HEK293 (cell line): ENCODE results near the gene GNAI1.

Experiments
- CTCF ChIP-seq: fragments of 450-650 bp; formaldehyde crosslinking; IDR thresholded peaks from 2 replicates; pipeline ENCODE4 v1.5.1; 2016; ENCODE audit warnings: missing biosample characterization, missing genetic modification characterization
- SALL2 ChIP-seq: fragments of 450-650 bp; formaldehyde crosslinking; IDR thresholded peaks from 2 replicates; pipeline ENCODE4 v1.5.0; 2017; ENCODE audit warnings: missing biosample characterization, mild to moderate bottlenecking, missing genetic modification characterization, borderline replicate concordance
- ZBTB11 ChIP-seq: fragments of 450-650 bp; formaldehyde crosslinking; conservative IDR thresholded peaks from 2 replicates; pipeline ENCODE4 v1.5.1; 2016; ENCODE audit warnings: low read depth, missing biosample characterization, missing genetic modification characterization
- ZBTB44 ChIP-seq: fragments of 450-650 bp; IDR thresholded peaks from 2 replicates; pipeline ENCODE4 v1.5.1; 2018; ENCODE audit warnings: missing biosample characterization, mild to moderate bottlenecking, missing genetic modification characterization
- ZFP41 ChIP-seq: fragments of 450-650 bp; formaldehyde crosslinking; IDR thresholded peaks from 2 replicates; pipeline ENCODE4 v1.5.1; 2016; ENCODE audit warnings: missing biosample characterization, missing genetic modification characterization, borderline replicate concordance
- ZNF121 ChIP-seq: fragments of 450-650 bp; formaldehyde crosslinking; IDR thresholded peaks from 2 replicates; pipeline ENCODE4 v1.5.1; 2016; ENCODE audit warnings: missing biosample characterization, missing genetic modification characterization
- ZNF214 ChIP-seq: fragments of 450-650 bp; formaldehyde crosslinking; IDR thresholded peaks from 2 replicates; pipeline ENCODE4 v1.5.1; 2017; ENCODE audit warnings: missing biosample characterization, mild to moderate bottlenecking, missing genetic modification characterization, borderline replicate concordance
- ZNF423 ChIP-seq: fragments of 450-650 bp; formaldehyde crosslinking; IDR thresholded peaks from 2 replicates; pipeline ENCODE4 v1.5.1; 2016; ENCODE audit warnings: missing biosample characterization, missing genetic modification characterization
- ZNF521 ChIP-seq: fragments of 450-650 bp; formaldehyde crosslinking; IDR thresholded peaks from 2 replicates; pipeline ENCODE4 v1.5.1; 2017; ENCODE audit warnings: missing biosample characterization, mild to moderate bottlenecking, missing genetic modification characterization
- ZNF623 ChIP-seq: fragments of 450-650 bp; formaldehyde crosslinking; IDR thresholded peaks from 2 replicates; pipeline ENCODE4 v1.5.1; 2016; ENCODE audit warnings: missing biosample characterization, missing genetic modification characterization
- ZNF670 ChIP-seq: fragments of 450-650 bp; formaldehyde crosslinking; IDR thresholded peaks from 2 replicates; pipeline ENCODE4 v1.5.1; 2016; ENCODE audit warnings: missing biosample characterization, missing genetic modification characterization, low read depth
- ZNF747 ChIP-seq: fragments of 450-650 bp; formaldehyde crosslinking; IDR thresholded peaks from 2 replicates; pipeline ENCODE4 v1.5.1; 2016; ENCODE audit warnings: missing biosample characterization, missing genetic modification characterization

- TF ChIP-seq ZNF623 (tag by site-specific recombination) = no peak
- no peak for TF ChIP-seq ZNF747
- no peak for TF ChIP-seq ZBTB44
- no peak for TF ChIP-seq CTCF (tag by site-specific recombination)
- TF ChIP-seq ZNF670 = no peak
- no peak for TF ChIP-seq ZNF521 (tag by site-specific recombination)
- no peak for TF ChIP-seq SALL2 (tag by site-specific recombination)
- no peak for TF ChIP-seq ZNF214 (tag by site-specific recombination)
- TF ChIP-seq ZFP41 (tag by site-specific recombination) = no peak
- TF ChIP-seq ZNF423 = no peak
- no peak for TF ChIP-seq ZNF121 (tag by site-specific recombination)
- no peak for TF ChIP-seq ZBTB11 (tag by site-specific recombination)
These were observed 107.0 kb downstream of the GNAI1 start for GRCh38 chr7:80241671-80242070.
